D721Med (cell line): ENCODE data around the gene GP5.
A peak's percentile ranks its signal among the peaks of the same experiment; 100 is the strongest.

Experiments used
- DNase-seq: peaks from one replicate; pipeline ENCODE4 v3.0.0; 2011; ENCODE audit warnings: low spot score; ENCODE audit not compliant: insufficient read length
- FAIRE-seq: peaks from 2 replicates; lab custom pipeline; 2011; peaks lifted over from hg19 to GRCh38; lab: Jason Lieb, UNC
- CTCF ChIP-seq: IDR thresholded peaks from 2 replicates; pipeline ENCODE4 v1.5.1; 2012; ENCODE audit warnings: mild to moderate bottlenecking, control low read depth; ENCODE audit not compliant: insufficient read depth; ENCODE audit errors: missing control alignments

The GP5 gene

GRCh38 chr3:194373028-194373427 lies 26.0 kb downstream of the GP5 start:
- no peak for FAIRE-seq
- no peak for TF ChIP-seq CTCF
- DNase-seq: no peak

GRCh38 chr3:194370753-194371152 lies 28.3 kb downstream of the GP5 start:
- FAIRE-seq (no peak), DNase-seq (no peak)
- TF ChIP-seq CTCF: no peak

GRCh38 chr3:194369522-194370279 lies 29.4 kb downstream of the GP5 start, which contains the start of gene LRRC15:
Gene LRRC15, minus strand, starts transcription at chr3:194369743. Its CDS starts 8,700 bp downstream, at chr3:194361043.
- DNase-seq (no peak), FAIRE-seq (no peak)
- TF ChIP-seq CTCF: peak; percentile 20

GRCh38 chr3:194368918-194369317 lies 30.1 kb downstream of the GP5 start:
- FAIRE-seq: no peak
- DNase-seq: no peak
- TF ChIP-seq CTCF: no peak

- DNase-seq (no peak), FAIRE-seq (no peak)
- no peak for TF ChIP-seq CTCF
Measured at GRCh38 chr3:194367992-194368841, 30.8 kb downstream of the GP5 start.

- DNase-seq (no peak), FAIRE-seq (no peak)
- TF ChIP-seq CTCF: no peak
Measured at GRCh38 chr3:194365978-194366490, 33.0 kb downstream of the GP5 start.
